HG03558 (cell line): ENCODE results near the gene GDA.

ENCODE experiments used
- ATAC-seq: cut with Tn5 transposase; IDR thresholded peaks from one replicate; pipeline ENCODE4 v1.9.1; 2021; ENCODE audit warnings: moderate number of reproducible peaks; ENCODE audit not compliant: unreplicated experiment; ENCODE audit errors: extremely low read depth

GDA gene

DNA sequence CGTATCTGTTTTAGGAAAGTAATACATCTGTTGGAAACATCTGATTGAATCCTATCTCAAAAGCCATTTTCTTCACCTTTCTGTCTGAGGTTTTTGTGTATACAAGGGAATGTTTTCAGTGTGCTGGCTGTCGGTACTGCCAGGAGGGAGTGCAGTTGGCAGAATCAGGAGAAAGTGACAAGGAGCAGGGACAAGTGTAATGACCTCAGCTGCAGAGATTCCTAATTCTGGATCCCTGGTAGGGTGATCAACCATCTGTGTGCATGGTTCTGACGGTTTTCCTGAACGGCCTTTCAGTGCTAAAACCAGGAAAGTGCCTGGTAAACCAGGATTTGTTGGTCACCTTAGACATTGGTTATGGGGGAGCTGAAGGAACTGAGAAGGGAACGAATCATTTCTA is 1.6 kb upstream of the GDA start:
- ATAC-seq = no peak

DNA sequence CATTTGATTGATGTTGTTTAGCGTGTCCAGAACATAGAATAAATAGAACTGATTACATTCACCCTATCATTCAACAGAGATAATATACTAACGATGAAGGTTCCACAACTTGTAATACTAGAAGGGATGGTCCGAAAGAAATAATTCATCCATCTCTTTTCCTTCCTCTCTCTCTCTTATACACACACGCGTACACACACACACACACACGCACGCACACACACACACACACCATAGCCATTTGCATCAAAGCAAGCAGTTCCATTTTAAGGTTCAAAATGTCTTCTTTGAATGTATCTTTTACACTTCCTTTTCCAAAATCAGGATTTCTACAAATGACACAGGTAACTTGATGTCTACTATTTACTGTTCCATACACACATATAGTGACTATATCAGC is 887 bp downstream of the GDA start:
- no peak for ATAC-seq

DNA sequence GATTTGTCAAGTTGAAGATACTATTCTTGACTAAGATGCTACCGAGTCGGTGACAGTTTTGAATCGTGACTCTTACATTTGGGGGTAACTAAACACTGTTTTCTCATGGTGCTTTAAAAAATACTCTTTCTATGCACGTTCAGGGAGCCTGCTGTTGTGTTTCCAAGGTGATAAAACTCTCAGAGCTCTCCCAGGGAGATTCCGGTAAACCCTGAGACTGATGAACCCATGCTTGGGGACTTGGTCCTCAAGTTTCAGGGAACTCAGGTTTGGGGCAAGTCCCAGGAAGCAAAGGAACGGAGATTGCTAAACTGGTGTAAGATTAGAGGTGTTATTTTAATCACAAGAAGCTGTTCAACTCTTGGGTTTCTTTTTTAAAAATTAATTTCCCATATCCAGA is 1.4 kb downstream of the GDA start:
- ATAC-seq = no peak

DNA sequence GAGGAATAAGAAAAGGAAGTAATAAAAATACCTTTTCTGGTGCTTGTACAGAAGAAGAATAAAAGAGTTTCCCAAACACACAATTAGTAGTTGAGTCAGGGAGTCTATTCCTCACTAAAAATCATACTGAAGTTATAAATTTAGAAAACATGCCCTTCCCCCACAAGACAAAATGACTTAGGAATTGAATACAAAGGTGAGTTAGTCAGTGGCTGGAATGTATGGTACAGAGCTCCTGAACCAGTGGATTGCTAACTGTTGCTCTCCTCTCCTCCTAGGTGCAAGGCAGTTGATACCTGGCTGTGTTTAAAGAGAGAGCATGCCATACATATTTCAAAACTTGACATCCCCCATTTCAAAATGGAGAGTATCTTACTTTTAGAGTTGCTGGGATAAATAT is 1.9 kb downstream of the GDA start:
- no peak for ATAC-seq

DNA sequence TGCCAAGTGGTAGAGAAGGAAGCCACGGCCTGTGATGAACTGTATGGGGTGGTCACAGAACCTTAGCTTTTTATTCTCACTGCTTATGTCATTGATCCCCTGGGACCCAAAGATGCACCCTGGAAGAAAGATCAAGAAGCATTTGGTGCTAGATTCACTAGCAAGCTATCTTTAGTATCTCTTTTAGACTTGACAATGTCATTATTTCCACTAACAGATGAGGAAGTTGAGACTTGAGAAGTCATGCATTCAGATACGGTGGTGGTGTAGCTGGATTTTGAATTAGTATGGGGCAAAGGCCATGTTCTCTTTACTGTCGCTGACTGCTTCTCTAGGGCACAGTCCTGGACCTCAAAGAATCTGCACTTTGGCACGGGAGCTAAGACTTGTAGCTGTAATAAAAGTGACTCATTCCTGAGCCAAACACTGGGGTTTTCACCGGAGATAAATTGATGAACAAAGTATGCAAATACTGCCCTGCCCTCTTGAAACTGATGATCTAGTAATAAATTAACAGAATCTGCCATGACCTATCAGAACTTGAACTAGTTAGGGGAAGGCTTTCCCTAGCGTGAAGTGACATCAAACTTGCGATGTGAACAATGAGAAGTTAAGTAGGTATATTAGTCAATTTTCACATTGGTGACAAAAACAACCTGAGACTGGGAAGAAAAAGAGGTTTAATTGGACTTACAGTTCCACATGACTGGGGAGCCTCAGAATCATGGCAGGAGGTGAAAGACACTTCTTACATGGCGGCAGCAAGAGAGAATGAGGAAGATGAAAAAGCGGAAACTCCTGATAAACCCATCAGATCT is 5.4 kb downstream of the GDA start:
- ATAC-seq = peak; percentile 78

DNA sequence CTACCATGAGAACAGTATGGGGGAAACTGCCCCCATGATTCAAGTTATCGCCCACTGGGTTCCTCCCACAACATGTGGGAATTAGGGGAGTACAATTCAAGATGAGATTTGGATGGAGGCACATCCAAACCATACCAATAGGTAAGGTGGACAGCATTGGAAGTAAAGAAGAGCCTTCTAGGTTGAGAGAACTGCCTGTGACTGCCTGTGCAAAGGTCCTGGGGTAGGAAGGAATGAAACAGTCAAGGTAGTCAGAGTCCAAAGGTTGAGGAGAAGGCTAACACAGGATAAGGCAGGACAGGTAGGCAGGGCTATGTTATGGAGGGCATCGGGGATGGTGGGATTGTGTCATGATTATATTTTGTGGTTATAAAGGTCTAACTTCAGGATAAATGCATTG is 6.1 kb downstream of the GDA start:
- ATAC-seq = no peak

DNA sequence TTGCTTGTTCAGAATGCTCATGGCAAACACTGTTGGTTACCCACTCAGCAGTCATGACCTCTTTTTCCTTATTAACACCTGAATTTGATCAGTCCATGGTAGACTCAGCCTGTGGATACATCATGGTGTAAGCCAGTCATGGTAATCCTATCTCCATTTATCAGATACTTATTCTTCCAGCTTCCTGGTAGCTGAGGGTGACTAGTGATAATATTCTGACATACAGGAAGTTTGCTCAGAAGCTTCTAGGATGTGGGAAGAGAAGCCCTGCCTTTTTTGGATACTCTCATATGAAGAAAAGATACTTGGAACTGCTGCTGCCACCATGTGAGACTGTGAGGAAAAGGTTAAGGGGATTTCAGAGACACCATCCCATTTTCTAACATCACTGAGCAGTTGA is 7.3 kb downstream of the GDA start:
- no peak for ATAC-seq

DNA sequence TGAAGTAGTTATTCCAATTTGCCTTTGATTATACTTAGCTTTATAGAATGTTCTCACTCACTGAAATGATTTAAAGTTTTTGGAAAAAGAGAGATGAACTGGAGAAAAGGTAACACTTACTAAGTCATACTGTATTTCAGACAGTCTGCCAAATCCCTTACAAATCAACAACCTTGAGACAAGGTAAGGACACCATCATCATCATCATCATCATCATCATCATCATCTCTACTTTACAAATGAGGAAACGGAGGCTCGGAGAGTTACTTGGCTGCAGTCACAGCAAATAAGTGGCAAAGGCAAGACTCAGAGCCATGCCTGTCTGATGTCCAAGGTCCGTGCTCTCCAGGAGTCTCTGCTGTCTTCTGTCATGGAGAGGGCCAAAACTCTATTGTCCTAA is 9.4 kb downstream of the GDA start:
- ATAC-seq = no peak

DNA sequence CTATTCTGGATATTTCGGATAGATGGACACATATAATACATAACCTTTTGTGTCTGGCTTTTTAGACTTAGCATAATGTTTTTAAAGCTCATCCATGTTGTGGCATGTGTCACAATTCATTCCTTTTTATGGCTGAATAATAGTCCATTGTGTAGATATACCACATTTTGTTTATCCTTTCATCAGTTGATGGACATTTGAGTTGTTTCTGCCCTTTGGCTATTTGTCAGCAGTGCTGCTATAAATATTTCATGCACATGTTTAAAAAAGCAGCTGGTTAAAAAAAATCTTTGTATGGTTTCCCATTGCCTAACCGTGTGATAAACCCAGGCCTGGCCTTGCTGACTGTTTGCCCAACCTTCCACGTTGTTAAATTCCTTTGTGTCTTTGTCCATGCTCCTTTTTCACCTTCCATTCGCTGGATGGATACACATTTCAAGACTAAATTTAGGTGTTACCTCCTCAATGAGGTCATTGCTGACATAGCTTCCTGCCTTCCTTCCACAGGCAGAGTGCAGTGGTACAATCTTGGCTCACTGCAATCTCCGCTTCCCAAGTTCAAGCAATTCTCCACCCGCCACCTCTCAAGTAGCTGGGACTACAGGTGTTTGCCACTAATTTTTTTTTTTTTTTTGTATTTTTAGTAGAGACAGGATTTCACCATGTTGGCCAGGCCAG is 11.3 kb downstream of the GDA start:
- no peak for ATAC-seq

DNA sequence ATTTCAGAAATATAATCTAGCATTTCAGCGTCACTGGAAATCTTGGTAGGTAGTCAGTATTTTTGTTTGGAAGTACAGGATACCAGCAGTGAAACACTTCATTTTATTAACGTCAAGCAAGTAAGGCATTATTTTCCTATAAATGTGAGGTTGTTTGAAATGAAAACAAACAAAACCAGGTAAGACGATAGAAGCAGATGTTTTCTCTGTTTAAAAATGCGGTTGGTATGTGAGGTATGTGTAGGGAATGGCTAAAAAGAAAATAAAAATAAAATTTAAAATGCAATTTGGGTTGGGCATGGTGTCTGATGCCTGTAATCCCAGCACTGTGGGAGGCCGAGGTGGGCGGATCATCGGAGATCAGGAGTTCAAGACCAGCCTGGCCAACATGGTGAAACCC is 16.1 kb downstream of the GDA start:
- no peak for ATAC-seq

DNA sequence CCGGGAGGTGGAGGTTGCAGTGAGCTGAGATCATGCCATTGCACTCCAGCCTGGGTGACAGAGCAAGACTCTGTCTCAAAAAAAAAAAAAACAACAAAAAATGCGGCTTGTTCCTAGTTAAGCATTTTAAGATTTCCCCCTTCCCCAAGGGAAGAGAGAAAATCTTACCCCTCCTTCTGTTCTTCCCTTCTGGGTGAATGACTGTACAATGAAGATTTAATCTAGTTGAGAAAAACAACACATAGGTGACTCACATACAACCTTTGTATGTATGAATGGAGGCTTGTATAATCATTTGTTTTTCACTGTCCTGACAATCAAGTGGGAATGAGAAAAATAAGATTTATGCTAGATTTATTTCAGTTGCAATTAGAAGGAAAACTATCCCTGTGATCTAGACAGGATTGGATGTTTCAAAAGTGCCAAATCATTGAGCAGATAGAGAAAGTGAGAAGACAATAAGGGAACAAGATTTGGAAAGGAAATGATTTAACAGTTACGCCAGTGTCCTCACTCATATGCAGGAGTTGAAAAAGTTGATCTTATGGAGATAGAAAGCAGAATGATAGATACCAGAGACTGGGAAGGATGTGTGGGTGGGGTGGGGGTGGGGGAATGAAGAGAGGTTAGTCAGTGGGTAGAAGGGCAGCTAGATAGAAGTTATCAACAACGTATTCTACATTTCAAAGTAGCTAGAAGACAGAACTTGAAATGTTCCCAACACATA is 16.7 kb downstream of the GDA start:
- ATAC-seq = no peak

DNA sequence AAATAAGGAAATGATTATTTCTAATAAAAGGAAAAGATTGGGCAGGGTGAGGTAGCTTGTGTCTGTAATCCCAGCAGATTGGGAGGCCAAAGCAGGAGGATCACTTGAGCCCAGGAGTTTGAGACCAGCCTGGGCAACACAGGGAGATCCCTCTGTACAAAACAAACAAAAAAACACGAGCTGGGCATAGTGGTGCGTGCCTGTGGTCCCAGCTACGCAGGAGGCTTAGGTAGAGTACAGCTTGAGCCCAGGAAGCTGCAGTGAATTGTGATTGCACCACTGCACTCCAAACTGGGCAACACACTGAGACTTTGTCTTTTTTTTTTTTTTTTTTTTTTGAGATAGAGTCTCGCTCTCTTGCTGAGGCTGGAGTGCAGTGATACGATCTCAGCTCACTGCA is 18.8 kb downstream of the GDA start:
- ATAC-seq = no peak

DNA sequence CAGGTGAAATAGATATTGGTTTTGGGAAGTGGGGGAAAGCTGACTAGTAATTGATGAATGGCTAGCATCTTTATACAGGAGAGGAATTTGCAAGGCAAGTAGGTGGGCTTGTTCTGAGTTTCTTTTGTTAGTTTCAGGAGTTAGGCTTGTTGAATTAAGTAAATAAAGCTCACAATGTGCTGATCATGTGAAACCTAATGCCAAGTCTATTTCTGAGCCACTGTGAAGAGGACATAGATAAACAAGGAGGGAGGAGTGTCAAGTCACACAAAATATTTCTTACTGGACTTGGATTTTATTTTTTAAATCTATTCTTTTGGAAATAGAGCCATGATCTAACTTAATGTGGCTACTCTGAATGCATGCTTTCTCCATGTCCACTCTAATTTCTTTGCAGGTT is 19.9 kb downstream of the GDA start:
- ATAC-seq = no peak

DNA sequence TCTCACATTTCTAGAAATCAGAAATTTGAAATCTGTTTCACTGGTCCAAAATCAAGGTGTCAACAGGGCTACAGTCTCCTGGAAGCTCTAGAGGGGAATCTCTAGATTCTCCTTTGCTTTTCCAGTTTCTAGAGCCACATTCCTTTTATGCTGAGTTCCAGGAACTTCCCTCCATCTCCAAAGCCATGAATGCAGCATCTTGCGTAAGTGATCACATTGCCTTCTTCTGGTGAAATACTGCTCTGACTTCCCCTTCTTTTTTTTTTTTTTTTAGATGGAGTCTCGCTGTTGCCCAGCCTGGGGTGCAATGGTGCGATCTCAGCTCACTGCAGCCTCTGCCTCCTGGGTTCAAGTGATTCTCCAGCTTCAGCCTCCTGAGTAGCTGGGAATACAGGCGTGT is 23.8 kb downstream of the GDA start:
- ATAC-seq = no peak

DNA sequence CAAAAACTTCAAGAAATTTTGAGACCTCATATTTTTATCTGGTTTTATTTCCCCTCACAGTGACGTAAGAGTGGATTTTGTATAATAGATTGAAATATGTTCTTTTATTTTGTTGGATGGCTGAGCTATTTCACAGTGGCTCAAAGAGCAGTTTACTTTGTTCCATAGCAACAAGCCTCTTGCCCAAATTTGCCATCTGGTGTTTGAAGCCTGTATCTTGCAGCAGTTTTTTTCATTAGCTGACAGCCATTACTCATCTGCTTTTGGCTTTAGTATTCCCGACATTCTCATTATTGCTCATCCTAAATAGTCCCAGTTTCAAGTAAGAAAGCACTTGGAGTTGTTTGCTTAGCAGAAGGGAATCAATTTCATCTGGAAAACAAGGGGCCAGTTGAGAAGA is 36.3 kb downstream of the GDA start:
- ATAC-seq = no peak

DNA sequence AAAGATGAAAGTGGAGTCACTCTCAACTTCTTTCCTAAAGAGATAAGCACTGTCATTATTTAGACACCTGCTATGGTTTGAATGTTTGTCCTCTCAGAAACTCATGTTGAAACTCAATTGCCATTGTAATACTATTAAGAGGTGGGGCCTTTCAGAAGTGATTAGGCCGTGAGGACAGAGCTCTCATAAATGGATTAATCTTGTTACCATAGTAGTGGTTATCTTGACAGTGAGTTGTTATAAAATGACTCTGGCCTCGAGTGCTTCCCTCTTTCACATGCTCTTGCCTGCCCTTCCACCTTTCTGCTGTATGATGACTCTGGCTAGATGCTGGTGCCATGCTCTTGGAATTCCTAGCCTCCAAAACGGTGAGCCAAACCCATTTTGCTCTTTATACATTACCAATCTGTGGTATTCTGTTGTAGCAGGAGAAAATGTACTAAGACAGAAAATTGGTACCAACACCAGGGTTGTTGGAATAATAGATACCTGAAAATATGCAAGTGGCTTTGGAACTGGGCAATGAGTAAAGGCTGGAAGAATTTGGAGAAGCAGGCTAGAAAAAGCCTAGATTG is 38.0 kb downstream of the GDA start:
- no peak for ATAC-seq

DNA sequence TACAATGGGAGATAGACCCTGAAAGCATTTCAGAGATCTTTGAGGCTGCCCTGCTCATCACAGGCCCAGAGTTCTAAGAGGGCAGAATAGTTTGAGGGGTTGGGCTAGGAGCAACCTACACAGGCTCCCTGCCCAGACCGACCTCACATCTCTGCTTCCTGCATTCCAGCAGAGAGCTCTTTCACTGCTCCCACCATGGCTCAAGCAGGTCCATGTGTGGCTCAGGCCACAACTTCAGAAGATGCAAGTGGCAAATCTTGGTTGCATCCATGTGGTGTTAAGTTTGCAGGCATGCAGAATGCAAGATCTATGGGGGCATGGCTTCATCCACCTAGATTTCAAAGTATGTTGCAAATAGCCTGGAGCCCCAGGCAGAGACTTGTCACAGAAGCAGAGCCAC is 39.0 kb downstream of the GDA start:
- ATAC-seq = no peak

DNA sequence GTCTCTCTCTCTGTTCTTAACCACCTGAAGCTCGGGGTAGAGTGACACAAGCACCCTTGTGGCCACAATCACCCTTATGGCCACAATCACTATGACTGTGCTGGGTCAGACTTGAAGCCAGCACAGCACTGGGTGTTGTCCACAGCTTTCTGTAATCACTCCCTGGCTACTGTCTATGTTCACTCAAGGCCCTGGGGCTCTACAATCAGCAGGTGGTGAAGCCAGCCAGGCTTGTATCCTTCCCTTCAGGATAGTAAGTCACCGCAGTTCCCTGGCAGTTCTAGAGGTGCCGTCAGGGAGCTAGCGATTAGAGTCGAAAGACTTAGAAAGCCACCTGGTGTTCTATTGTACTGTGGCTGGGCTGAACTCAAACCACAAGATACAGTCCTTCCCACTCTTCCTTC is 44.2 kb downstream of the GDA start:
- ATAC-seq = peak; percentile 92

DNA sequence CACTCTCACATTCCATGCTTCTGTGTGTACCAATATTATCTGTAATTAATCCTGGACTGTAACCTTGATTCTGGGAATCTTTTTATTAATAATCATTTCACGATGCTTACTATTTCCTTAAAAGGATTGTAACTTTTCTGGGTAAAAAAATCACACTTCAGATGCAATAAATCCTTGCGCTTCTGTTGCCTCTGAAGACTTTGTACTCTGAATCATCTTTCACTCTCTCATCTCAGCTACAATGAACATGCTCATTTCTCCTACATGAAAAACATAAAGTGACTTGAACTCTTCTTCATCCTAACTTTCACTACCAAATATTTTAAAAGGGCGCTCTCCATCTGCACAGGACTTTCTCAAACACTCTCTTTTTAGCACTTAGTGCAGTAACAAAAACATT is 50.0 kb downstream of the GDA start:
- ATAC-seq = no peak

DNA sequence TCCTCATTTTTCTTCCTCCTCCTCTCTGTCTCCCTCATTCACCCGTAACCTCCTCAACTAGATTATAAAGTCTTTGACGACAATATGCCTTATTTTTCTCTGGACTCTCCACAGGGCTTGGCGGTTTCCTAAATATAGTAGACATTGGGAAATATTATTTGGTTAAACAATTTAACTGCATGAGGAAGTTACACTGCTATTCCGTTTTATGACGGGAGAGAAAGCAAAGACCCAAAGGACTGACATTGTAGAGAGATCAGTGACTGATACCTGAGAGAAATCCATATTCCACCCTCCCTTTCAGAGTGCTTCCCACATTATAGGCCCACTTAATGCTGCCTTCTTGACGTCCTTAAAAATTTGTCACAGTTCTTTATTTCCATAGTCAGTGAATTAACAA is 51.2 kb downstream of the GDA start:
- no peak for ATAC-seq

DNA sequence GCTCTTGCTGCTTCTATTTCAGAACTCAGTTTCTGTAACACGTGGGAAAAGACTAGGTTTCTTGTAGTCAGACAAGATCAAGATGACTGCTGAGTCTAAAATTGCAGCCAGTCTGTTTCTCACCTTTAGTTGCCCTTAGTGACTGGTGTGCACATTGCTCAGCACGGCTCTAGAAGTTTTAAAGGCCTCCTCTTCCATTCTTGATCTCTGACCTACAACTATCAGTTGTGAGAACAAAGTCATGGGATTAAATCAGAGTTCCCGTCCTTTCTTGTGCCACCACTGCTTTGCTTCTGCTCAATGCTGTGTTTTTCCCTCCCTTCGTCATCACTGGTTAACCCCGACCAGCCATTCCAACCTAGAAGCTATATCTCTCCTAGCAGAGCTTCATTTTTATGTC is 52.8 kb downstream of the GDA start:
- no peak for ATAC-seq
